Measurements from ENCODE around the gene ADD2.

GRCh38 chr2:70659551-70659950, 108.4 kb downstream of the ADD2 start:
- no peak for TF ChIP-seq CTCF (conservative IDR thresholded peaks at IDR 0.05; ENCODE audit: low read depth in 2 of 2)
- no peak for TF ChIP-seq EZH2phosphoT487 (IDR thresholded peaks at IDR 0.05; ENCODE audit: unreplicated experiment)

Measured in GM23338 (cell line).